Astrocyte (in vitro differentiated cells and primary cell): ENCODE measurements around the gene NLRP10.

Source experiments
- CTCF ChIP-seq: IDR thresholded peaks from 2 replicates; pipeline ENCODE4 v1.5.1; 2011; ENCODE audit warnings: low read depth, mild to moderate bottlenecking, inconsistent platforms, low read length, moderate library complexity; ENCODE audit not compliant: insufficient read depth
- EZH2 ChIP-seq: IDR thresholded peaks from 2 replicates; pipeline ENCODE4 v1.6.1; 2012; ENCODE audit warnings: mild to moderate bottlenecking, low read length, inconsistent platforms; ENCODE audit not compliant: insufficient read depth

DNA sequence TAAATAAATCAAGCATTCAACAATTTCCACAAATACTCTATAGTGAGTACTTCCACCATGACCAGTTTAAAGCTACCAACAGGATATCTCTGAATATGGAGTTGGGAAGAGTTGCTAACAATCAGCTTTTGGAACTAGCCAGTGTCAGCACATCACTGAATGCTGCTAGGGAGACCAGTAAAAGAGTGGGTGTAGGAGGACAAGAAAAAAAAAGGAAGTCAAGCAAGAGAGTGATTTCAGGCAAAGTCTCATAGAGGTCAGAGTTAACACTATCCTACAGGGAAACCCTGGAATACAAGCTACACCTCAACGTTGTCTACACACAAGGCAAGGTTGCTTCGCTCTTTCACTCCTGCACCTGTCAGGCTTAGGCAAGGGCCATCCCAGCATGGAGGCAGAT lies 46.1 kb upstream of the NLRP10 start:
- no peak for TF ChIP-seq CTCF
- TF ChIP-seq EZH2 = no peak
